Measurements from ENCODE around the gene SLC24A1.

SLC24A1 gene

GRCh38 chr15:65651831-65652749, 30.4 kb downstream of the SLC24A1 start:
- DNase-seq (ENCODE audit: extremely low read depth in 1 of 2, low read depth in 1 of 2): no peak

- DNase-seq (ENCODE audit: extremely low read depth in 1 of 2, low read depth in 1 of 2): no peak
Observed at GRCh38 chr15:65653341-65653740, 31.6 kb downstream of the SLC24A1 start.

GRCh38 chr15:65653801-65654521, 32.2 kb downstream of the SLC24A1 start:
- no peak for DNase-seq (ENCODE audit: extremely low read depth in 1 of 2, low read depth in 1 of 2)

- no peak for DNase-seq (ENCODE audit: extremely low read depth in 1 of 2, low read depth in 1 of 2)
Observed at GRCh38 chr15:65655026-65655425, 33.3 kb downstream of the SLC24A1 start.

- no peak for DNase-seq (ENCODE audit: extremely low read depth in 1 of 2, low read depth in 1 of 2)
Observed at GRCh38 chr15:65655457-65655856, 33.7 kb downstream of the SLC24A1 start.

GRCh38 chr15:65659502-65660052, 37.8 kb downstream of the SLC24A1 start:
- DNase-seq (ENCODE audit: extremely low read depth in 1 of 2, low read depth in 1 of 2): no peak

- no peak for DNase-seq (ENCODE audit: extremely low read depth in 1 of 2, low read depth in 1 of 2)
Observed at GRCh38 chr15:65660927-65661326, 39.2 kb downstream of the SLC24A1 start.

- no peak for DNase-seq (ENCODE audit: extremely low read depth in 1 of 2, low read depth in 1 of 2)
Observed at GRCh38 chr15:65663521-65663920, 41.8 kb downstream of the SLC24A1 start.

- DNase-seq (ENCODE audit: extremely low read depth in 1 of 2, low read depth in 1 of 2): no peak
Observed at GRCh38 chr15:65666257-65666656, 44.5 kb downstream of the SLC24A1 start.

- no peak for DNase-seq (ENCODE audit: extremely low read depth in 1 of 2, low read depth in 1 of 2)
Observed at GRCh38 chr15:65675551-65675950, 53.8 kb downstream of the SLC24A1 start.

GRCh38 chr15:65676123-65676522, 54.4 kb downstream of the SLC24A1 start:
- no peak for DNase-seq (ENCODE audit: extremely low read depth in 1 of 2, low read depth in 1 of 2)

GRCh38 chr15:65680544-65680943, 58.8 kb downstream of the SLC24A1 start:
- no peak for DNase-seq (ENCODE audit: extremely low read depth in 1 of 2, low read depth in 1 of 2)

GRCh38 chr15:65682404-65682911, 60.7 kb downstream of the SLC24A1 start:
- no peak for DNase-seq (ENCODE audit: extremely low read depth in 1 of 2, low read depth in 1 of 2)

- DNase-seq (ENCODE audit: extremely low read depth in 1 of 2, low read depth in 1 of 2): no peak
Observed at GRCh38 chr15:65688462-65688861, 66.7 kb downstream of the SLC24A1 start.

- DNase-seq (ENCODE audit: extremely low read depth in 1 of 2, low read depth in 1 of 2): no peak
Observed at GRCh38 chr15:65690173-65690572, 68.4 kb downstream of the SLC24A1 start.

- no peak for DNase-seq (ENCODE audit: extremely low read depth in 1 of 2, low read depth in 1 of 2)
Observed at GRCh38 chr15:65690778-65691177, 69.0 kb downstream of the SLC24A1 start.

GRCh38 chr15:65695081-65695480, 73.3 kb downstream of the SLC24A1 start:
- DNase-seq (ENCODE audit: extremely low read depth in 1 of 2, low read depth in 1 of 2): no peak

Measured in activated CD8-positive, alpha-beta memory T cell treated with anti-CD3 and anti-CD28 coated beads for 1 hour (primary cell).